Karpas-422 (cell line): ENCODE data around the gene CYSRT1. TPM values are rescaled to one million over a fixed set of nuclear protein-coding genes. Genes with fewer than 3 reads are reported as not detected.

Source experiments
- DNase-seq: peaks from one replicate; pipeline ENCODE4 v3.0.0-alpha.2; 2015
- H2AFZ ChIP-seq: fragments of 200-600 bp; sonication (generic); 2 replicates; pipeline ENCODE4 v1.6.1; 2014; ENCODE audit warnings: antibody characterized with exemption, low read length, mixed read lengths
- H3K27ac ChIP-seq: fragments of 200-600 bp; sonication (generic); 2 replicates; pipeline ENCODE4 v1.5.1; 2014; ENCODE audit warnings: mild to moderate bottlenecking, low read length, moderate library complexity
- H3K27me3 ChIP-seq: fragments of 200-600 bp; sonication (generic); 2 replicates; pipeline ENCODE4 v1.6.1; 2014; ENCODE audit warnings: low read length, mixed read lengths
- H3K36me3 ChIP-seq: fragments of 200-600 bp; sonication (generic); 2 replicates; pipeline ENCODE4 v1.6.1; 2014; ENCODE audit warnings: low read length, mixed read lengths; ENCODE audit not compliant: insufficient read depth
- H3K4me1 ChIP-seq: fragments of 200-600 bp; sonication (generic); 2 replicates; pipeline ENCODE4 v1.6.1; 2014; ENCODE audit warnings: mild to moderate bottlenecking, low read length, mixed read lengths
- H3K4me2 ChIP-seq: fragments of 200-600 bp; sonication (generic); 2 replicates; pipeline ENCODE4 v1.6.1; 2014; ENCODE audit warnings: low read length, low read depth, mild to moderate bottlenecking; ENCODE audit not compliant: poor library complexity, severe bottlenecking
- H3K4me3 ChIP-seq: fragments of 200-600 bp; sonication (generic); 2 replicates; pipeline ENCODE4 v1.5.1; 2014; ENCODE audit warnings: mild to moderate bottlenecking, antibody characterized with exemption, low read length, mixed read lengths
- H3K79me2 ChIP-seq: fragments of 200-600 bp; sonication (generic); 2 replicates; pipeline ENCODE4 v1.6.1; 2014; ENCODE audit warnings: mild to moderate bottlenecking, low read length, mixed read lengths
- H3K9ac ChIP-seq: fragments of 200-600 bp; sonication (generic); 2 replicates; pipeline ENCODE4 v1.6.0; 2014; ENCODE audit warnings: low read length
- H3K9me2 ChIP-seq: fragments of 200-600 bp; sonication (generic), shearing (Covaris generic); replicated peaks from 2 replicates; pipeline ENCODE4 v1.6.0; 2014; ENCODE audit warnings: mild to moderate bottlenecking, low read length, moderate library complexity; ENCODE audit not compliant: insufficient read depth
- H3K9me3 ChIP-seq: fragments of 300-700, 200-600 bp; sonication (generic); 2 replicates; pipeline ENCODE4 v1.6.1; 2014; ENCODE audit warnings: low read length, mixed read lengths
- H4K20me1 ChIP-seq: fragments of 200-600 bp; sonication (generic); 2 replicates; pipeline ENCODE4 v1.6.1; 2014; ENCODE audit warnings: mild to moderate bottlenecking, antibody characterized with exemption, low read length, low read depth; ENCODE audit not compliant: insufficient read depth
- total RNA-seq: library from RNA; depleted of rRNA; stranded (reverse); fragments of >200 nt; shearing (Covaris generic); gene quantifications from 2 replicates; pipeline ENCODE4 v1.2.3, GENCODE V29; 2014; ENCODE audit warnings: low replicate concordance

CYSRT1 gene
- total RNA-seq, 1 experiment from 2014 or later = 0.75 TPM

DNA sequence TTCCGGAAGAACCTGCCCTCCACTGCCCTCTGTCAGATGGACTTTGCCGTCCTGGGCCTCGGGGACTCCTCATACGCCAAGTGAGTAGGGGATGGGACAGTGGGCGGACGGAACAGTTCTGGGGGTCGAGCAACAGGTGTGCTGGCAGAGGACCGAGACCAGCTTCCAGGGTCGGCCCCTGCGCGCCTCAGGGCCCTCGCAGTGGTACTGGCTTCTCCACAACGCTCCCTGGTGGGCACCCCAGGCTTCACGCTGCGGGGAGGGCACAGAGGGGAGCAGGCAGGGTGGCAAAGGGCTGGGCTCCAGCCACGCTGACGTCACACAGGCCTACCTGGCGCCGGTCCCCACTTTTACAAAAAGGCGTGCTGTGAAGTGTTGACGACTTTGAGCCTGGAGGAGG is 12.5 kb upstream of the CYSRT1 start:
- H3K27ac ChIP-seq = no peak overlapping the region
- no peaks in the 10 kb centered on the region for H3K4me1 ChIP-seq
- H3K36me3 ChIP-seq = 0 out of 2 replicates have a peak, but pooled peaks cover under 1% of the 10 kb centered on the region
- H3K4me3 ChIP-seq = no peak overlapping the region
- no peak overlapping the region for H3K4me2 ChIP-seq
- H3K9me3 ChIP-seq = no peaks in the 10 kb centered on the region
- no peaks in the 10 kb centered on the region for H4K20me1 ChIP-seq
- H3K27me3 ChIP-seq = no peaks in the 10 kb centered on the region
- H3K9ac ChIP-seq = no peak overlapping the region
- H2AFZ ChIP-seq = no peak overlapping the region
- DNase-seq = no peak
- H3K79me2 ChIP-seq = peaks cover 3% of the 10 kb centered on the region
- no peaks in the 10 kb centered on the region for H3K9me2 ChIP-seq

DNA sequence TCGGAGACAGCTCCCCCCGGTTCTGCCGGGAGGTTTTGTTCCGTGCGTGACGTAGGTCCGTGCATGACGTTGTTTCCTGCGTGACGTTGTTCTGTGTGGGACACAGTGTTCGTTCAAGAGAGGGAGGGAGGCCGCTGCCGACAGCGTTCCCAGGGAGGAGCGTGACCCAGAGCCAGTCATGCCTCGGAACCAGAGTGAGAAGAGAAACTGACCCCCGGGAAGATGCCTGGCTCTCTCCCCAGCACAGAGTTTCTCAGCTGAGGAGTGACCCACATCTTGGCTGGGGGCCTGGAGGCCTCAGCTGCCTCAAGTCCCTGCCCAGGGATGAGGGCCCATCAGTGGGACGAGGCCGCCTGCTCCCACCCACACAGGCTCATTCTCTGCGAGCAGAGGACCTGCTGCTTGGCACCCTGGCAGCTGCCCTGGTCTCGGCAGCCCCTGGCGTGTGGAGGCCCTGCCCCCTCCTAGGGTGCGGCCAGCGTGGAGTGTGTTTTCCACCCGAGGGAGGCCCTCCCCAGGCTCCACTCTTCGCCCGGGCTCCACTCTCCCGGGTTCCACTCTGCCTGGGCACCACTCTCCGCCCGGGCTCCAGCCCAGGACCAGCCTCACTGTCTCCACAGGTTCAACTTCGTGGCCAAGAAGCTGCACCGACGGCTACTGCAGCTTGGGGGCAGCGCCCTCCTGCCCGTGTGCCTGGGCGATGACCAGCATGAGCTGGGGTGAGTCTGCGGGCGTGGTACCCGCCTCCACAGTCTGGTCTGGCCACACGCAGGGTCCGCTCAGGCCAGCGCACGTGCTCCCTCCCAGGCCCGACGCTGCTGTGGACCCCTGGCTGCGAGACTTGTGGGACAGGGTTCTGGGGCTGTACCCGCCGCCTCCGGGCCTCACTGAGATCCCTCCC is 11.6 kb upstream of the CYSRT1 start:
- no peaks in the 10 kb centered on the region for H3K27me3 ChIP-seq
- H3K79me2 ChIP-seq = no peaks in the 10 kb centered on the region
- H3K36me3 ChIP-seq = no peaks in the 10 kb centered on the region
- no peaks in the 10 kb centered on the region for H3K4me1 ChIP-seq
- H3K4me2 ChIP-seq = no peak overlapping the region
- no peak overlapping the region for H3K4me3 ChIP-seq
- H3K9ac ChIP-seq = no peak overlapping the region
- no peak overlapping the region for H3K27ac ChIP-seq
- no peak overlapping the region for H2AFZ ChIP-seq
- H3K9me2 ChIP-seq = no peaks in the 10 kb centered on the region
- H4K20me1 ChIP-seq = no peaks in the 10 kb centered on the region
- no peak for DNase-seq
- H3K9me3 ChIP-seq = no peaks in the 10 kb centered on the region

DNA sequence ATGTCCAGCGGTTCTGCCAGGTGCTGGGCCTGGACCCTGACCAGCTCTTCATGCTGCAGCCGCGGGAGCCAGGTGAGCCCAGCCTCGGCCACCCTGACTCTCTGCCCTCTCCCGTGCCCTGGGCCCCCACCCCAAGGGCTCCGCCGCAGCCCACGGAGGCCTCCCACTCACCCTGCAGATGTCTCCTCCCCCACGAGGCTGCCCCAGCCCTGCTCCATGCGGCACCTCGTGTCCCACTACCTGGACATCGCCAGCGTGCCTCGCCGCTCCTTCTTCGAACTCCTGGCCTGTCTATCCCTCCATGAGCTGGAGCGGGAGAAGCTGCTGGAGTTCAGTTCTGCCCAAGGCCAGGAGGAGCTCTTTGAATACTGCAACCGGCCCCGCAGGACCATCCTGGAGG is 10.4 kb upstream of the CYSRT1 start:
- Histone ChIP-seq H3K79me2 (no peaks in the 10 kb centered on the region), H3K9me2 (no peaks in the 10 kb centered on the region), H4K20me1 (no peaks in the 10 kb centered on the region), H3K9me3 (no peaks in the 10 kb centered on the region), H3K27ac (no peak overlapping the region), H3K9ac (no peak overlapping the region), H3K4me2 (no peak overlapping the region), H3K4me1 (no peaks in the 10 kb centered on the region), H2AFZ (no peak overlapping the region), H3K4me3 (no peak overlapping the region), H3K36me3 (no peaks in the 10 kb centered on the region), H3K27me3 (no peaks in the 10 kb centered on the region)
- no peak for DNase-seq

DNA sequence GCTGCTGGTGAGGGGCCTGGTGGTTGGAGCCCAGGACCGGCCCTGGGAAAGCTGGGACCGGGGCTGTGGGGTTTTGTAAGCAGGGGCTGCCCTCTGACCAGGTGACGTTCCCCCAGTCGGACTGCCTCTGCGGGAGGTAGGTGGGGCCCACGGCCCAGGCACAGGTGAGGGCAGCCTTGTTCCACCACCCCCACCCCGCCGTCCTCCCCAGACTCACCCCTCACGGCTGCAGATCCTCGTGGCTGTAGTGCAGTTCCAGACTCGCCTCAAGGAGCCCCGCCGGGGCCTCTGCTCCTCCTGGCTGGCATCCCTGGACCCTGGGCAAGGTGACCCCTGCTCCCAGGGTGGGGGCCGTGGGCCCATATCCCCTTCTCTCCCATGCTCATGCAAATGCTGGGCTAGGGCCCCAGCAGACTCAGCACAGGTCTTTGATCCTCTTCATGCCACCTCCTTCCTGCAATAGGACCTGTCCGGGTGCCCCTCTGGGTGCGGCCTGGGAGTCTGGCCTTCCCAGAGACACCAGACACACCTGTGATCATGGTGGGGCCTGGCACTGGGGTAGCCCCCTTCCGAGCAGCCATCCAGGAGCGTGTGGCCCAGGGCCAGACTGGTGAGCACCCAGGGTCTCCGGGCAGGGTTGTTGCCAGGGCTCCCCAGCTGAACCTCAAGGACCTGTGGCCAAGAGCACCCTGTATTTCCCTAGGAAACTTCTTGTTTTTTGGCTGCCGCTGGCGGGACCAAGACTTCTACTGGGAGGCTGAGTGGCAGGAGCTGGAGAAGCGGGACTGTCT is 9.6 kb upstream of the CYSRT1 start:
- Histone ChIP-seq H3K9me2 (no peaks in the 10 kb centered on the region), H3K36me3 (no peaks in the 10 kb centered on the region), H2AFZ (no peak overlapping the region), H4K20me1 (no peaks in the 10 kb centered on the region), H3K27ac (no peak overlapping the region), H3K9me3 (no peaks in the 10 kb centered on the region), H3K4me3 (no peak overlapping the region), H3K9ac (no peak overlapping the region), H3K4me2 (no peak overlapping the region), H3K27me3 (no peaks in the 10 kb centered on the region), H3K79me2 (no peaks in the 10 kb centered on the region), H3K4me1 (no peaks in the 10 kb centered on the region)
- no peak for DNase-seq

DNA sequence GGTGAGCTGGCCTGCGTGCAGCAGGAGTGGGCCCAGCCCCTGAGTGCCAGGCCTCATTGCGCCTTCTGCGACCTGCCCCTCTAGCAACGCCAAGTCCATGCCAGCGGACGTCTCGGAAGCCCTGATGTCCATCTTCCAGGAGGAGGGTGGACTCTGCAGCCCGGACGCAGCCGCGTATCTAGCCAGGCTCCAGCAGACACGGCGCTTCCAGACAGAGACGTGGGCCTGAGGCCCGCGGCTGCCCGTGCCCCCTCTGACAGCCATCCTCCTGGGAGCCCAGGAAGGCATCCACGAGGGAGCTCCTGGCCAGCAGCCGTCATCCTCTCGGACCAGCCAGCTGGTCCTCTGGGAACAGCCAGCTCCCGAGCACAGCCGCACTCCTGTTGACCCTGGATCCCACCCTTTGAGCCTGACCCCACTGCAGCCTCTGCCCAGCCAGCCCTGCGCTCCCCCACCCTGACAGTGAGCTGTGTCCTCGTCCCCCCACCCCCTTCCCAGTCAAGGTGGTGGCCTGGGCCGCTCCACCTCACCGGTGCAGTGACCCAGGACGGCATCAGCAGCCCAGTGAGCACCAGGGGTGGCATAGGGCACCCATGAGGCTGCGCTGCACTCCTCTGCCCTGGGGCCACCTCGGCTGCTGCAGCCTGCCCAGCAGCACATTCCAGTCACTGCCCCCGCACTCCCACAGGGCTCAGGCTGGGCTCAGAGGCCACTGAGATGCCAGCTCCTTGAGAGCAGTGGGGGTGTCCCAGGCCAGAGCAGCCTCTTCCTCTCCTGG is 8.6 kb upstream of the CYSRT1 start:
- H3K4me1 ChIP-seq = no peaks in the 10 kb centered on the region
- no peaks in the 10 kb centered on the region for H3K9me3 ChIP-seq
- no peaks in the 10 kb centered on the region for H3K27me3 ChIP-seq
- no peaks in the 10 kb centered on the region for H3K36me3 ChIP-seq
- no peak overlapping the region for H3K4me2 ChIP-seq
- no peaks in the 10 kb centered on the region for H4K20me1 ChIP-seq
- H3K9ac ChIP-seq = no peak overlapping the region
- no peaks in the 10 kb centered on the region for H3K79me2 ChIP-seq
- DNase-seq = no peak
- H3K4me3 ChIP-seq = no peak overlapping the region
- H3K27ac ChIP-seq = no peak overlapping the region
- no peaks in the 10 kb centered on the region for H3K9me2 ChIP-seq
- H2AFZ ChIP-seq = no peak overlapping the region

DNA sequence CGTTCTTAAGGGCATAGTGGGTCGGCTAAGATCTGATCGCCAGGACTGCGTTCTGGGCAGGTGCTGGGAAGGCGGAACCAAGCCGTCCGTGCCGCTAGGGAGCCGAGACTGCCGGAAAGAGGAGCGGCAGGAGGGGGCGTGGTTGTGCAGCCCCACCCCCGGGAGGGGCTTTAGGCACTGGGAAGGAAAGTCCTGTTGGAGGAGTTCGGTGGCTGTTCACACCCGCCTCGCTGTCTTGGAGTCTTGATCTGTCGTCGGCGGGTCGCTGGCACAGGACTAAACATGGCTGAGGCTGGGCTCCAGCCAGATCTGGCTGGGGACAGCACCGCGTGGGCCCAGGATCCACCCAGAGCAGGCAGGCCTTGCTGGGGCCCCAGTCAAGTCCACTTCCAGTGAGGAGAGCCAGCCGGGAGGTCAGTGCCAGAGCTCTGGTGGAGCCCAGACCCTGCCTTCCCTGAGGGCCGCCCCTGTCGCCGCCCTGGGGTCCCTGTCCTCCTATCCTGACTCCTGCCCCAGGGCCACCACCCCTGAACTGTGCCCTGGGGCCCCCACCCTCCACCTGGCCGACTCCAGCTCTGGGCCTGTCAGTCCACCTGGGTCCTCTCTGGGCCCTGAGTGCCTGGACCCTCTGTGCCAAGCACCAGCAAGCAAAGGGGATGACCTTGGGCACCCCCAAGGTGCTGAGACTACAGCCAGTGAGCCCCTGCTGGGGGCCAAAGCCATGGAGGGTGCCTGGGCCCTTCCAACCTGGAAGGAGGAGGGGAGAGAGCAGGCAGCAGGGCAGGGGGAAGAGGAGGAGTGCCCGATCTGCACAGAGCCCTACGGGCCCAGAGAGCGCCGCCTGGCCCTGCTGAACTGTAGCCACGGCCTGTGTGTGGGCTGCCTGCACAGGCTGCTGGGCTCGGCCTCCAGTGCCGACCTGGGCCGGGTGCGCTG is 7.4 kb upstream of the CYSRT1 start:
- Histone ChIP-seq H3K27me3 (no peaks in the 10 kb centered on the region), H3K9me3 (no peaks in the 10 kb centered on the region), H3K4me2 (no peak overlapping the region), H3K79me2 (no peaks in the 10 kb centered on the region), H3K9me2 (no peaks in the 10 kb centered on the region), H2AFZ (no peak overlapping the region), H3K4me1 (peaks cover 3% of the 10 kb centered on the region), H3K9ac (no peak overlapping the region), H4K20me1 (no peaks in the 10 kb centered on the region), H3K4me3 (no peak overlapping the region), H3K36me3 (no peaks in the 10 kb centered on the region), H3K27ac (no peak overlapping the region)
- DNase-seq = no peak

DNA sequence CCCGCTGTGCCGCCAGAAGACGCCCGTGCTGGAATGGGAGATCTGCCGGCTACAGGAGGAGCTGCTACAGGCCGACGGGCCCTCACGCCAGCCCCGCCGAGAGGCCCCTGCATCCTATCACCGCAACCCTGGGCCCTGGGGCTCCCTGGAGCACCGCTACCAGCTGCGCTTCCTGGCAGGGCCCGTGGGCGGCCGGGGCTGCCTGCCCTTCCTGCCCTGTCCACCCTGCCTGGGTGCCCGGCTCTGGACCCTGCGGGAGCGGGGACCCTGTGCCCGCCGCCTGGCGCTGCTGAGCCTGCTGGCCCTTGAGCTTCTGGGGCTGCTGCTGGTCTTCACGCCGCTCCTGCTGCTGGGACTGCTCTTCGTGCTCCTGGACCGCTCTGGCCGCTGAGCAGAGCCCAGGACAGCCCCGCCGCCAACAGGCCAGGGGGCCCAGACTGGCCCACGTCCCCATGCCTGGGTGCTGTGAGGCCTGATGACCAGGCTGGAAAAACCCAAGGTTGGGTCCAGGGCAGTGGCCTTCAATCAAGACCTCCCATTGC is 6.7 kb upstream of the CYSRT1 start:
- H4K20me1 ChIP-seq = no peaks in the 10 kb centered on the region
- no peaks in the 10 kb centered on the region for H3K36me3 ChIP-seq
- H3K4me3 ChIP-seq = no peak overlapping the region
- peaks cover 9% of the 10 kb centered on the region for H3K4me1 ChIP-seq
- no peak overlapping the region for H3K9ac ChIP-seq
- no peak overlapping the region for H3K4me2 ChIP-seq
- DNase-seq = no peak
- H3K9me3 ChIP-seq = no peaks in the 10 kb centered on the region
- no peak overlapping the region for H3K27ac ChIP-seq
- H3K27me3 ChIP-seq = no peaks in the 10 kb centered on the region
- no peaks in the 10 kb centered on the region for H3K79me2 ChIP-seq
- no peak overlapping the region for H2AFZ ChIP-seq
- H3K9me2 ChIP-seq = no peaks in the 10 kb centered on the region
